ENCODE measurements around the gene SPARC.

DNA sequence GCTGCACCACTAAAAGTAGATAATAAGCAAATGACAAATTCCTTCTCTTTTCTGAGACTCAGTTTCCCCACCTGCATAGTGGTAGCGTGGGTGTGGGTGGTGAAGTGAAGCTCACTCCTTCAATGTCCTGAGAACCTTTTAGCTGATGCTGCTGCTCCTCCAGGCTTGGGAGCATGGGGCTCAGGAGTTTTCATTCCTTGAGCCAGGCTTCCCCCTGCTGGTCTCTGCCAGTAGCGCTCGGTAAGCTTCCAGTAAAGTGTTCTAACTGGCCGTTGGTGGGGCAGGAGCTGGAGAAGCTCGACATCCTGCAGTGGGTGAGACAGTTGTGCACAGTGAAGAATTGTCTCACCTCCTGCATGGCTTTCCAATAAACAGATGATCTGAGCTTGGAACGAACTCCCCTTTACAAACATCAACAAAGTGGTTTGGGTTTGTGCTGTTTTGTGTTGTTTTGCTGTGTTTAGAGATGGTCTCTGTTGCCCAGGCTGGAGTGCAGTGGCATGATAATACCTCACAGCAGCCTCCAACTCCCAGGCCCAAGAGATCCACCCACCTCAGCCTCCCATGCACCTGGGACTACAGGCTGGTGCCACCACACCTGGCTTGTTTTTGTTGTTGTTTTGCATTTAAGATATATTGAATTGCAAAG lies 34.6 kb downstream of the SPARC start:
- TF ChIP-seq YY1 (IDR thresholded peaks at IDR 0.05; ENCODE audit: insufficient read depth, insufficient read length) (no peak), ZNF274 (IDR thresholded peaks at IDR 0.05; ENCODE audit: low read depth, low read length) (no peak), SUZ12 (IDR thresholded peaks at IDR 0.05; ENCODE audit: extremely low read depth, insufficient read depth, insufficient read length) (no peak)
